Measurements from ENCODE around the gene IGFBPL1.

DNA sequence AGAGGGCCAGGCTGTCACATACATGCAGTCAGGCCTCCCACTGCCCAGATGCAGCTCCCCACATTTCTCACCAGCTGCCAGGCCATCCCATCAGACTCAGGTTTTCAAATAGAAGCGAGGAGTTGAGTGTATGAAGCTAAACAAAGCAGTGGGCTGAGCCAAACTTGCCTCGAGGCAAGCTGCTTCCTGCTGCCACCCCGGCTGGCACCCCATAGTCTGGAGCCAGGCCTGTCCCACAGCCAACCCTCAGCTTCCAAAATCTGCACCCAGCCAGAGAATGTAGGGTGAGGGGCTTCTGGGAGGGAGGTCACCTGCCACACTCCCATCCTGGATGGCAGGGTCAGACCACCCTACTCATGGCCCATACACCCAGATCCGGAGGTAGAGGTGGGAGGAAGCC is 54.1 kb downstream of the IGFBPL1 start:
- TF ChIP-seq POLR2AphosphoS5 (IDR thresholded peaks at IDR 0.05) (no peak), POLR2A (IDR thresholded peaks at IDR 0.05) (no peak)
- TF ChIP-seq, protein P1, sequence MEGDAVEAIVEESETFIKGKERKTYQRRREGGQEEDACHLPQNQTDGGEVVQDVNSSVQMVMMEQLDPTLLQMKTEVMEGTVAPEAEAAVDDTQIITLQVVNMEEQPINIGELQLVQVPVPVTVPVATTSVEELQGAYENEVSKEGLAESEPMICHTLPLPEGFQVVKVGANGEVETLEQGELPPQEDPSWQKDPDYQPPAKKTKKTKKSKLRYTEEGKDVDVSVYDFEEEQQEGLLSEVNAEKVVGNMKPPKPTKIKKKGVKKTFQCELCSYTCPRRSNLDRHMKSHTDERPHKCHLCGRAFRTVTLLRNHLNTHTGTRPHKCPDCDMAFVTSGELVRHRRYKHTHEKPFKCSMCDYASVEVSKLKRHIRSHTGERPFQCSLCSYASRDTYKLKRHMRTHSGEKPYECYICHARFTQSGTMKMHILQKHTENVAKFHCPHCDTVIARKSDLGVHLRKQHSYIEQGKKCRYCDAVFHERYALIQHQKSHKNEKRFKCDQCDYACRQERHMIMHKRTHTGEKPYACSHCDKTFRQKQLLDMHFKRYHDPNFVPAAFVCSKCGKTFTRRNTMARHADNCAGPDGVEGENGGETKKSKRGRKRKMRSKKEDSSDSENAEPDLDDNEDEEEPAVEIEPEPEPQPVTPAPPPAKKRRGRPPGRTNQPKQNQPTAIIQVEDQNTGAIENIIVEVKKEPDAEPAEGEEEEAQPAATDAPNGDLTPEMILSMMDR (IDR thresholded peaks at IDR 0.05): no peak
